ENCODE results near the gene C1QTNF1.

The C1QTNF1 gene

GRCh38 chr17:79023886-79024771, at the start of gene C1QTNF1:
Gene C1QTNF1, plus strand, starts transcription at chr17:79024169. Its CDS starts 19,800 bp downstream, at chr17:79043969.
- peak; percentile 55 for DNase-seq (ENCODE audit: low spot score)

- peak; percentile 22 for DNase-seq (ENCODE audit: low spot score)
Measured at GRCh38 chr17:78974635-78975591, 49.1 kb upstream of the C1QTNF1 start.

GRCh38 chr17:78976907-78977680, 46.9 kb upstream of the C1QTNF1 start:
- no peak for DNase-seq (ENCODE audit: low spot score)

GRCh38 chr17:78977681-78977943, 46.4 kb upstream of the C1QTNF1 start:
- no peak for DNase-seq (ENCODE audit: low spot score)

- peak; percentile 23 for DNase-seq (ENCODE audit: low spot score)
Measured at GRCh38 chr17:78977997-78978973, 45.7 kb upstream of the C1QTNF1 start.

- DNase-seq (ENCODE audit: low spot score) = peak; percentile 87
Measured at GRCh38 chr17:78979780-78980623, 44.0 kb upstream of the C1QTNF1 start, which contains the start of gene LGALS3BP. Gene LGALS3BP, minus strand, starts transcription at chr17:78979923. Its CDS starts 2,732 bp downstream, at chr17:78977191.

- DNase-seq (ENCODE audit: low spot score) = no peak
Measured at GRCh38 chr17:78980624-78980972, 43.4 kb upstream of the C1QTNF1 start.

GRCh38 chr17:78981010-78981888, 42.7 kb upstream of the C1QTNF1 start:
- DNase-seq (ENCODE audit: low spot score) = no peak

- DNase-seq (ENCODE audit: low spot score) = no peak
Measured at GRCh38 chr17:78985395-78985794, 38.6 kb upstream of the C1QTNF1 start.

GRCh38 chr17:78986048-78986648, 37.8 kb upstream of the C1QTNF1 start:
- DNase-seq (ENCODE audit: low spot score) = peak; percentile 20

- DNase-seq (ENCODE audit: low spot score) = peak; percentile 70
Measured at GRCh38 chr17:78986649-78987328, 37.2 kb upstream of the C1QTNF1 start.

- DNase-seq (ENCODE audit: low spot score) = no peak
Measured at GRCh38 chr17:78988152-78988551, 35.8 kb upstream of the C1QTNF1 start.

- DNase-seq (ENCODE audit: low spot score) = no peak
Measured at GRCh38 chr17:78990349-78991016, 33.5 kb upstream of the C1QTNF1 start.

- DNase-seq (ENCODE audit: low spot score) = no peak
Measured at GRCh38 chr17:78991017-78991738, 32.8 kb upstream of the C1QTNF1 start.

- no peak for DNase-seq (ENCODE audit: low spot score)
Measured at GRCh38 chr17:78991906-78992532, 31.9 kb upstream of the C1QTNF1 start.

GRCh38 chr17:78992542-78993212, 31.3 kb upstream of the C1QTNF1 start:
- DNase-seq (ENCODE audit: low spot score) = no peak
